WTC11 (cell line): ENCODE data around the gene GSTK1. TPM values are rescaled to one million over a fixed set of nuclear protein-coding genes. Genes with fewer than 3 reads are reported as not detected.

Experiments used
- ATAC-seq: fragments of 200-7000 bp; cut with Tn5 transposase; 2 replicates; pipeline ENCODE4 v1.10.0; 2021; ENCODE audit warnings: mild to moderate bottlenecking, moderate library complexity
- CTCF ChIA-PET: fragments of 300-600 bp; sonication (Branson Sonifier 250); formaldehyde crosslinking; loops from one replicate; lab custom pipeline; 2021; ENCODE audit warnings: antibody characterized with exemption; lab: Charles Lee
- POLR2A ChIA-PET: fragments of 350-600 bp; sonication (Branson Sonifier 250); formaldehyde crosslinking; loops from one replicate; lab custom pipeline; 2021; ENCODE audit warnings: antibody characterized with exemption; lab: Charles Lee
- DNase-seq: peaks from one replicate; pipeline ENCODE4 v3.0.0; 2021; ENCODE audit warnings: low spot score
- H3K27ac Mint-ChIP-seq: 2 replicates; pipeline ENCODE4 v1.8.0; 2021; ENCODE audit warnings: mixed read lengths
- H3K27me3 Mint-ChIP-seq: 2 replicates; pipeline ENCODE4 v1.8.0; 2021; ENCODE audit warnings: low read depth, mild to moderate bottlenecking, moderate library complexity, mixed read lengths
- H3K36me3 Mint-ChIP-seq: 2 replicates; pipeline ENCODE4 v1.8.0; 2021; ENCODE audit warnings: mixed read lengths
- H3K4me1 Mint-ChIP-seq: 2 replicates; pipeline ENCODE4 v1.8.0; 2022; ENCODE audit warnings: mixed read lengths
- H3K4me3 Mint-ChIP-seq: 2 replicates; pipeline ENCODE4 v1.8.0; 2021; ENCODE audit warnings: mild to moderate bottlenecking, moderate library complexity, mixed read lengths
- H3K9me3 Mint-ChIP-seq: 2 replicates; pipeline ENCODE4 v1.8.0; 2021; ENCODE audit warnings: mixed read lengths
- CBFB ChIP-seq: sonication (generic); formaldehyde crosslinking; IDR thresholded peaks from 2 replicates; pipeline ENCODE4 v1.8.1; 2022; ENCODE audit warnings: mild to moderate bottlenecking, low read depth, missing genetic modification reagents
- CREM ChIP-seq: sonication (generic); formaldehyde crosslinking; IDR thresholded peaks from 2 replicates; pipeline ENCODE4 v1.8.1; 2022; ENCODE audit warnings: mild to moderate bottlenecking, missing genetic modification reagents, moderate library complexity
- EMX1 ChIP-seq: fragments of 250-450 bp; sonication (Bioruptor Pico); IDR thresholded peaks from 2 replicates; pipeline ENCODE4 v1.8.0; 2021; ENCODE audit warnings: mild to moderate bottlenecking
- ESRRA ChIP-seq: sonication (generic); formaldehyde crosslinking; IDR thresholded peaks from 2 replicates; pipeline ENCODE4 v1.8.1; 2022; ENCODE audit warnings: mild to moderate bottlenecking, missing genetic modification reagents, borderline replicate concordance
- FOXJ3 ChIP-seq: sonication (generic); formaldehyde crosslinking; IDR thresholded peaks from 2 replicates; pipeline ENCODE4 v1.9.0; 2021; ENCODE audit warnings: missing genetic modification reagents, mild to moderate bottlenecking, borderline replicate concordance
- FOXK1 ChIP-seq: sonication (generic); formaldehyde crosslinking; IDR thresholded peaks from 2 replicates; pipeline ENCODE4 v1.8.0; 2022; ENCODE audit warnings: mild to moderate bottlenecking, moderate library complexity, missing genetic modification reagents
- FOXP1 ChIP-seq: sonication (generic); formaldehyde crosslinking; IDR thresholded peaks from 2 replicates; pipeline ENCODE4 v1.8.0; 2022; ENCODE audit warnings: missing genetic modification reagents, mild to moderate bottlenecking, moderate library complexity, borderline replicate concordance
- IRF2 ChIP-seq: sonication (generic); formaldehyde crosslinking; IDR thresholded peaks from 2 replicates; pipeline ENCODE4 v1.8.0; 2022; ENCODE audit warnings: low read depth, missing genetic modification reagents, borderline replicate concordance
- RELA ChIP-seq: sonication (generic); formaldehyde crosslinking; IDR thresholded peaks from 2 replicates; pipeline ENCODE4 v1.8.1; 2022; ENCODE audit warnings: missing genetic modification reagents, mild to moderate bottlenecking, borderline replicate concordance
- ZNF121 ChIP-seq: sonication (generic); formaldehyde crosslinking; IDR thresholded peaks from 2 replicates; pipeline ENCODE4 v1.8.0; 2023; ENCODE audit warnings: missing genetic modification reagents
- ZNF416 ChIP-seq: fragments of 250-450 bp; sonication (Bioruptor Pico); IDR thresholded peaks from 2 replicates; pipeline ENCODE4 v1.9.0; 2021; ENCODE audit warnings: mild to moderate bottlenecking, inconsistent platforms
- total RNA-seq: library from RNA; stranded (reverse); gene quantifications from 3 replicates; pipeline ENCODE4 v1.2.3, GENCODE V29; 2021
- TF ChIP-seq, protein P1 (sequence below): sonication (generic); formaldehyde crosslinking; IDR thresholded peaks from 2 replicates; pipeline ENCODE4 v1.8.1; 2022; ENCODE audit warnings: mild to moderate bottlenecking, missing genetic modification reagents, moderate library complexity, borderline replicate concordance
- TF ChIP-seq, protein P2 (sequence below): fragments of 250-450 bp; sonication (Bioruptor Pico); IDR thresholded peaks from 2 replicates; pipeline ENCODE4 v1.8.0; 2021; ENCODE audit warnings: mild to moderate bottlenecking
- TF ChIP-seq, protein P3 (sequence below): sonication (generic); formaldehyde crosslinking; IDR thresholded peaks from 2 replicates; pipeline ENCODE4 v1.8.0; 2022; ENCODE audit warnings: mild to moderate bottlenecking, missing genetic modification reagents
- TF ChIP-seq, protein P4 (sequence below): sonication (generic); formaldehyde crosslinking; IDR thresholded peaks from 2 replicates; pipeline ENCODE4 v1.8.1; 2022; ENCODE audit warnings: low read depth, mild to moderate bottlenecking, moderate library complexity, missing genetic modification reagents, borderline replicate concordance
- TF ChIP-seq, protein P5 (sequence below): fragments of 250-450 bp; sonication (Bioruptor Pico); IDR thresholded peaks from 2 replicates; pipeline ENCODE4 v1.9.0; 2021; ENCODE audit warnings: mild to moderate bottlenecking
- TF ChIP-seq, protein P6 (sequence below): fragments of 250-450 bp; sonication (Bioruptor Pico); IDR thresholded peaks from 2 replicates; pipeline ENCODE4 v1.9.0; 2021; ENCODE audit warnings: mild to moderate bottlenecking, borderline replicate concordance
- TF ChIP-seq, protein P7 (sequence below): sonication (generic); formaldehyde crosslinking; IDR thresholded peaks from 2 replicates; pipeline ENCODE4 v1.8.1; 2023; ENCODE audit warnings: mild to moderate bottlenecking, missing genetic modification reagents, borderline replicate concordance

The GSTK1 gene
- total RNA-seq, 1 experiment from 2014 or later = 30.1 TPM

DNA sequence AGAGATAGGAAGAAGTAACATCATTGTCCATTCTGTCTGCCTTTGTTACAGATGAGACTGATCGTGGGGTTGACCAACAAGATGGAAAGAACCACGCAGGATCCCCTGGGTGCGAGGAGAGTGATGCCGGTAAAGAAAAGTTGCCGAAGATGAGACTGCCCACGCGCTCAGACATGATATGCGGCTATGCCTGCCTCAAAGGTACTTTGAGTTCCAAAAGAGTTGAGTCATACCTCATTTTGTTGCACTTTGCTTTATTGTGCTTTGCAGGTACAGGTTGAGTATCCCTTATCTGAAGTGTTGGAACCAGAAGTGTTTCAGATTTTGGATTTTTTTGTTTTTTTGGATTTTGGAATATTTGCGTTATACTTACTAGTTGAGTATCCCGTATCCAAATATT lies 40.5 kb downstream of the GSTK1 start:
- Mint-ChIP-seq H3K4me3 (no peak overlapping the region), H3K27me3 (no peaks in the 10 kb centered on the region), H3K27ac (no peak overlapping the region), H3K36me3 (peaks cover 84% of the 10 kb centered on the region), H3K9me3 (no peaks in the 10 kb centered on the region), H3K4me1 (no peaks in the 10 kb centered on the region)
- CTCF ChIA-PET = interaction anchor here (0.6 kb wide), 1 partner anchor 77 kb away, joined by 5 read pairs; no protein-coding TSS in a partner anchor
- POLR2A ChIA-PET = no interaction called here
- DNase-seq (no peak), ATAC-seq (no peak)
- TF ChIP-seq EMX1 (CRISPR knock-in tag) (no peak), RELA (CRISPR knock-in tag) (no peak), IRF2 (CRISPR knock-in tag) (no peak)
- TF ChIP-seq, protein P1, sequence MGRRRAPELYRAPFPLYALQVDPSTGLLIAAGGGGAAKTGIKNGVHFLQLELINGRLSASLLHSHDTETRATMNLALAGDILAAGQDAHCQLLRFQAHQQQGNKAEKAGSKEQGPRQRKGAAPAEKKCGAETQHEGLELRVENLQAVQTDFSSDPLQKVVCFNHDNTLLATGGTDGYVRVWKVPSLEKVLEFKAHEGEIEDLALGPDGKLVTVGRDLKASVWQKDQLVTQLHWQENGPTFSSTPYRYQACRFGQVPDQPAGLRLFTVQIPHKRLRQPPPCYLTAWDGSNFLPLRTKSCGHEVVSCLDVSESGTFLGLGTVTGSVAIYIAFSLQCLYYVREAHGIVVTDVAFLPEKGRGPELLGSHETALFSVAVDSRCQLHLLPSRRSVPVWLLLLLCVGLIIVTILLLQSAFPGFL (CRISPR knock-in tag) = no peak
- TF ChIP-seq, protein P2, sequence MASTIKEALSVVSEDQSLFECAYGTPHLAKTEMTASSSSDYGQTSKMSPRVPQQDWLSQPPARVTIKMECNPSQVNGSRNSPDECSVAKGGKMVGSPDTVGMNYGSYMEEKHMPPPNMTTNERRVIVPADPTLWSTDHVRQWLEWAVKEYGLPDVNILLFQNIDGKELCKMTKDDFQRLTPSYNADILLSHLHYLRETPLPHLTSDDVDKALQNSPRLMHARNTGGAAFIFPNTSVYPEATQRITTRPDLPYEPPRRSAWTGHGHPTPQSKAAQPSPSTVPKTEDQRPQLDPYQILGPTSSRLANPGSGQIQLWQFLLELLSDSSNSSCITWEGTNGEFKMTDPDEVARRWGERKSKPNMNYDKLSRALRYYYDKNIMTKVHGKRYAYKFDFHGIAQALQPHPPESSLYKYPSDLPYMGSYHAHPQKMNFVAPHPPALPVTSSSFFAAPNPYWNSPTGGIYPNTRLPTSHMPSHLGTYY = no peak

DNA sequence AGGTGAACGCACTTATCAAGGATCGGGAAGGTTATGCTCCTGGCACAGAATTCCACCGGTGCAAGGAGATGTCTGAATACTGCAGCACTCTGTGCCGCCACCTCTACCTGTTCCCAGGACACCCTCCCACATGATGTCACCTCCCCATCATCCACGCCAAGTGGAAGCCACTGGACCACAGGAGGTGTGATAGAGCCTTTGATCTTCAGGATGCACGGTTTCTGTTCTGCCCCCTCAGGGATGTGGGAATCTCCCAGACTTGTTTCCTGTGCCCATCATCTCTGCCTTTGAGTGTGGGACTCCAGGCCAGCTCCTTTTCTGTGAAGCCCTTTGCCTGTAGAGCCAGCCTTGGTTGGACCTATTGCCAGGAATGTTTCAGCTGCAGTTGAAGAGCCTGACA lies 41.7 kb downstream of the GSTK1 start:
- ChIA-PET CTCF (interaction anchor here (0.8 to 2.7 kb wide), 4 partner anchors 9 to 90 kb away, joined by 3 to 20 read pairs (median 4); no protein-coding TSS in a partner anchor), POLR2A (no interaction called here)
- TF ChIP-seq, protein P3, sequence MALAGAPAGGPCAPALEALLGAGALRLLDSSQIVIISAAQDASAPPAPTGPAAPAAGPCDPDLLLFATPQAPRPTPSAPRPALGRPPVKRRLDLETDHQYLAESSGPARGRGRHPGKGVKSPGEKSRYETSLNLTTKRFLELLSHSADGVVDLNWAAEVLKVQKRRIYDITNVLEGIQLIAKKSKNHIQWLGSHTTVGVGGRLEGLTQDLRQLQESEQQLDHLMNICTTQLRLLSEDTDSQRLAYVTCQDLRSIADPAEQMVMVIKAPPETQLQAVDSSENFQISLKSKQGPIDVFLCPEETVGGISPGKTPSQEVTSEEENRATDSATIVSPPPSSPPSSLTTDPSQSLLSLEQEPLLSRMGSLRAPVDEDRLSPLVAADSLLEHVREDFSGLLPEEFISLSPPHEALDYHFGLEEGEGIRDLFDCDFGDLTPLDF (CRISPR knock-in tag) = no peak
- TF ChIP-seq, protein P4, sequence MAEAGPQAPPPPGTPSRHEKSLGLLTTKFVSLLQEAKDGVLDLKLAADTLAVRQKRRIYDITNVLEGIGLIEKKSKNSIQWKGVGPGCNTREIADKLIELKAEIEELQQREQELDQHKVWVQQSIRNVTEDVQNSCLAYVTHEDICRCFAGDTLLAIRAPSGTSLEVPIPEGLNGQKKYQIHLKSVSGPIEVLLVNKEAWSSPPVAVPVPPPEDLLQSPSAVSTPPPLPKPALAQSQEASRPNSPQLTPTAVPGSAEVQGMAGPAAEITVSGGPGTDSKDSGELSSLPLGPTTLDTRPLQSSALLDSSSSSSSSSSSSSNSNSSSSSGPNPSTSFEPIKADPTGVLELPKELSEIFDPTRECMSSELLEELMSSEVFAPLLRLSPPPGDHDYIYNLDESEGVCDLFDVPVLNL (CRISPR knock-in tag) = no peak
- no peak for TF ChIP-seq FOXP1 (CRISPR knock-in tag)
- TF ChIP-seq, protein P5, sequence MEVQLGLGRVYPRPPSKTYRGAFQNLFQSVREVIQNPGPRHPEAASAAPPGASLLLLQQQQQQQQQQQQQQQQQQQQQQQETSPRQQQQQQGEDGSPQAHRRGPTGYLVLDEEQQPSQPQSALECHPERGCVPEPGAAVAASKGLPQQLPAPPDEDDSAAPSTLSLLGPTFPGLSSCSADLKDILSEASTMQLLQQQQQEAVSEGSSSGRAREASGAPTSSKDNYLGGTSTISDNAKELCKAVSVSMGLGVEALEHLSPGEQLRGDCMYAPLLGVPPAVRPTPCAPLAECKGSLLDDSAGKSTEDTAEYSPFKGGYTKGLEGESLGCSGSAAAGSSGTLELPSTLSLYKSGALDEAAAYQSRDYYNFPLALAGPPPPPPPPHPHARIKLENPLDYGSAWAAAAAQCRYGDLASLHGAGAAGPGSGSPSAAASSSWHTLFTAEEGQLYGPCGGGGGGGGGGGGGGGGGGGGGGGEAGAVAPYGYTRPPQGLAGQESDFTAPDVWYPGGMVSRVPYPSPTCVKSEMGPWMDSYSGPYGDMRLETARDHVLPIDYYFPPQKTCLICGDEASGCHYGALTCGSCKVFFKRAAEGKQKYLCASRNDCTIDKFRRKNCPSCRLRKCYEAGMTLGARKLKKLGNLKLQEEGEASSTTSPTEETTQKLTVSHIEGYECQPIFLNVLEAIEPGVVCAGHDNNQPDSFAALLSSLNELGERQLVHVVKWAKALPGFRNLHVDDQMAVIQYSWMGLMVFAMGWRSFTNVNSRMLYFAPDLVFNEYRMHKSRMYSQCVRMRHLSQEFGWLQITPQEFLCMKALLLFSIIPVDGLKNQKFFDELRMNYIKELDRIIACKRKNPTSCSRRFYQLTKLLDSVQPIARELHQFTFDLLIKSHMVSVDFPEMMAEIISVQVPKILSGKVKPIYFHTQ (CRISPR knock-in tag) = no peak
- no peak for TF ChIP-seq ESRRA (CRISPR knock-in tag)
- TF ChIP-seq FOXJ3 (CRISPR knock-in tag) = no peak
- no peak for TF ChIP-seq CREM
- TF ChIP-seq ZNF416 (CRISPR knock-in tag) = no peak
- no peak for TF ChIP-seq ZNF121
- no peak for TF ChIP-seq CBFB (CRISPR knock-in tag)
- TF ChIP-seq, protein P6, sequence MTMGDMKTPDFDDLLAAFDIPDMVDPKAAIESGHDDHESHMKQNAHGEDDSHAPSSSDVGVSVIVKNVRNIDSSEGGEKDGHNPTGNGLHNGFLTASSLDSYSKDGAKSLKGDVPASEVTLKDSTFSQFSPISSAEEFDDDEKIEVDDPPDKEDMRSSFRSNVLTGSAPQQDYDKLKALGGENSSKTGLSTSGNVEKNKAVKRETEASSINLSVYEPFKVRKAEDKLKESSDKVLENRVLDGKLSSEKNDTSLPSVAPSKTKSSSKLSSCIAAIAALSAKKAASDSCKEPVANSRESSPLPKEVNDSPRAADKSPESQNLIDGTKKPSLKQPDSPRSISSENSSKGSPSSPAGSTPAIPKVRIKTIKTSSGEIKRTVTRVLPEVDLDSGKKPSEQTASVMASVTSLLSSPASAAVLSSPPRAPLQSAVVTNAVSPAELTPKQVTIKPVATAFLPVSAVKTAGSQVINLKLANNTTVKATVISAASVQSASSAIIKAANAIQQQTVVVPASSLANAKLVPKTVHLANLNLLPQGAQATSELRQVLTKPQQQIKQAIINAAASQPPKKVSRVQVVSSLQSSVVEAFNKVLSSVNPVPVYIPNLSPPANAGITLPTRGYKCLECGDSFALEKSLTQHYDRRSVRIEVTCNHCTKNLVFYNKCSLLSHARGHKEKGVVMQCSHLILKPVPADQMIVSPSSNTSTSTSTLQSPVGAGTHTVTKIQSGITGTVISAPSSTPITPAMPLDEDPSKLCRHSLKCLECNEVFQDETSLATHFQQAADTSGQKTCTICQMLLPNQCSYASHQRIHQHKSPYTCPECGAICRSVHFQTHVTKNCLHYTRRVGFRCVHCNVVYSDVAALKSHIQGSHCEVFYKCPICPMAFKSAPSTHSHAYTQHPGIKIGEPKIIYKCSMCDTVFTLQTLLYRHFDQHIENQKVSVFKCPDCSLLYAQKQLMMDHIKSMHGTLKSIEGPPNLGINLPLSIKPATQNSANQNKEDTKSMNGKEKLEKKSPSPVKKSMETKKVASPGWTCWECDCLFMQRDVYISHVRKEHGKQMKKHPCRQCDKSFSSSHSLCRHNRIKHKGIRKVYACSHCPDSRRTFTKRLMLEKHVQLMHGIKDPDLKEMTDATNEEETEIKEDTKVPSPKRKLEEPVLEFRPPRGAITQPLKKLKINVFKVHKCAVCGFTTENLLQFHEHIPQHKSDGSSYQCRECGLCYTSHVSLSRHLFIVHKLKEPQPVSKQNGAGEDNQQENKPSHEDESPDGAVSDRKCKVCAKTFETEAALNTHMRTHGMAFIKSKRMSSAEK (CRISPR knock-in tag) = no peak
- no peak for TF ChIP-seq FOXK1 (CRISPR knock-in tag)
- TF ChIP-seq, protein P7, sequence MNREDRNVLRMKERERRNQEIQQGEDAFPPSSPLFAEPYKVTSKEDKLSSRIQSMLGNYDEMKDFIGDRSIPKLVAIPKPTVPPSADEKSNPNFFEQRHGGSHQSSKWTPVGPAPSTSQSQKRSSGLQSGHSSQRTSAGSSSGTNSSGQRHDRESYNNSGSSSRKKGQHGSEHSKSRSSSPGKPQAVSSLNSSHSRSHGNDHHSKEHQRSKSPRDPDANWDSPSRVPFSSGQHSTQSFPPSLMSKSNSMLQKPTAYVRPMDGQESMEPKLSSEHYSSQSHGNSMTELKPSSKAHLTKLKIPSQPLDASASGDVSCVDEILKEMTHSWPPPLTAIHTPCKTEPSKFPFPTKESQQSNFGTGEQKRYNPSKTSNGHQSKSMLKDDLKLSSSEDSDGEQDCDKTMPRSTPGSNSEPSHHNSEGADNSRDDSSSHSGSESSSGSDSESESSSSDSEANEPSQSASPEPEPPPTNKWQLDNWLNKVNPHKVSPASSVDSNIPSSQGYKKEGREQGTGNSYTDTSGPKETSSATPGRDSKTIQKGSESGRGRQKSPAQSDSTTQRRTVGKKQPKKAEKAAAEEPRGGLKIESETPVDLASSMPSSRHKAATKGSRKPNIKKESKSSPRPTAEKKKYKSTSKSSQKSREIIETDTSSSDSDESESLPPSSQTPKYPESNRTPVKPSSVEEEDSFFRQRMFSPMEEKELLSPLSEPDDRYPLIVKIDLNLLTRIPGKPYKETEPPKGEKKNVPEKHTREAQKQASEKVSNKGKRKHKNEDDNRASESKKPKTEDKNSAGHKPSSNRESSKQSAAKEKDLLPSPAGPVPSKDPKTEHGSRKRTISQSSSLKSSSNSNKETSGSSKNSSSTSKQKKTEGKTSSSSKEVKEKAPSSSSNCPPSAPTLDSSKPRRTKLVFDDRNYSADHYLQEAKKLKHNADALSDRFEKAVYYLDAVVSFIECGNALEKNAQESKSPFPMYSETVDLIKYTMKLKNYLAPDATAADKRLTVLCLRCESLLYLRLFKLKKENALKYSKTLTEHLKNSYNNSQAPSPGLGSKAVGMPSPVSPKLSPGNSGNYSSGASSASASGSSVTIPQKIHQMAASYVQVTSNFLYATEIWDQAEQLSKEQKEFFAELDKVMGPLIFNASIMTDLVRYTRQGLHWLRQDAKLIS (CRISPR knock-in tag) = no peak
- TF ChIP-seq, all 79 proteins: peak for 0
- Mint-ChIP-seq H3K4me3 (no peak overlapping the region), H3K4me1 (no peaks in the 10 kb centered on the region), H3K36me3 (peaks cover 79% of the 10 kb centered on the region), H3K27ac (no peak overlapping the region), H3K27me3 (no peaks in the 10 kb centered on the region), H3K9me3 (no peaks in the 10 kb centered on the region)
- DNase-seq (no peak), ATAC-seq (no peak)
